Upper lobe of left lung (tissue), 4 donors: Measurements from ENCODE around the gene MAP2K1.

ENCODE experiments used
- POLR2A ChIP-seq, 4 donors: fragments of 450-650 bp; IDR thresholded peaks; one replicate each; pipeline ENCODE4 v1.5.1; 2016 to 2017; ENCODE audit warnings: antibody characterized with exemption in 4 of 4, mild to moderate bottlenecking in 2 of 4
- POLR2AphosphoS5 ChIP-seq, 2 donors: sonication (generic); formaldehyde crosslinking; IDR thresholded peaks; one replicate each; pipeline ENCODE4 v1.5.1; 2017; ENCODE audit warnings: antibody characterized with exemption in 2 of 2
- TF ChIP-seq, protein P1 (sequence below), 6 experiments: fragments of 450-650 bp in 4 of 6; fragments of 200-600 bp in 2 of 6; sonication (generic) in 2 of 6; IDR thresholded peaks; one replicate each; pipeline ENCODE4 v1.5.1; 2016 to 2019; ENCODE audit warnings: antibody characterized with exemption in 6 of 6

GRCh38 chr15:66474135-66474534 is 87.4 kb downstream of the MAP2K1 start:
- TF ChIP-seq, protein P1, sequence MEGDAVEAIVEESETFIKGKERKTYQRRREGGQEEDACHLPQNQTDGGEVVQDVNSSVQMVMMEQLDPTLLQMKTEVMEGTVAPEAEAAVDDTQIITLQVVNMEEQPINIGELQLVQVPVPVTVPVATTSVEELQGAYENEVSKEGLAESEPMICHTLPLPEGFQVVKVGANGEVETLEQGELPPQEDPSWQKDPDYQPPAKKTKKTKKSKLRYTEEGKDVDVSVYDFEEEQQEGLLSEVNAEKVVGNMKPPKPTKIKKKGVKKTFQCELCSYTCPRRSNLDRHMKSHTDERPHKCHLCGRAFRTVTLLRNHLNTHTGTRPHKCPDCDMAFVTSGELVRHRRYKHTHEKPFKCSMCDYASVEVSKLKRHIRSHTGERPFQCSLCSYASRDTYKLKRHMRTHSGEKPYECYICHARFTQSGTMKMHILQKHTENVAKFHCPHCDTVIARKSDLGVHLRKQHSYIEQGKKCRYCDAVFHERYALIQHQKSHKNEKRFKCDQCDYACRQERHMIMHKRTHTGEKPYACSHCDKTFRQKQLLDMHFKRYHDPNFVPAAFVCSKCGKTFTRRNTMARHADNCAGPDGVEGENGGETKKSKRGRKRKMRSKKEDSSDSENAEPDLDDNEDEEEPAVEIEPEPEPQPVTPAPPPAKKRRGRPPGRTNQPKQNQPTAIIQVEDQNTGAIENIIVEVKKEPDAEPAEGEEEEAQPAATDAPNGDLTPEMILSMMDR (IDR thresholded peaks at IDR 0.05): no peak
- TF ChIP-seq POLR2A (IDR thresholded peaks at IDR 0.05) (no peak), POLR2AphosphoS5 (IDR thresholded peaks at IDR 0.05) (no peak)
